HG03460 (cell line): Measurements from ENCODE around the gene MGST2.
"Not testable (repeated sequence)": the region's sequence is repeated elsewhere in the genome, so short reads cannot be mapped to it uniquely, and the experiment has no call there.

Experiments
- ATAC-seq: cut with Tn5 transposase; IDR thresholded peaks from one replicate; pipeline ENCODE4 v1.9.1; 2021; ENCODE audit not compliant: unreplicated experiment

MGST2 gene

GRCh38 chr4:139665690-139666529 is at the start of gene MGST2:
TSS of gene MGST2 (plus strand) at chr4:139665819. CDS start at chr4:139666020, 201 bp downstream.
- peak; percentile 88 for ATAC-seq

- ATAC-seq, result no peak
These were observed 47.7 kb upstream of the MGST2 start for GRCh38 chr4:139617702-139618490.

GRCh38 chr4:139619644-139620043 is 46.0 kb upstream of the MGST2 start:
- ATAC-seq, result no peak

- no peak for ATAC-seq
These were observed 42.7 kb upstream of the MGST2 start for GRCh38 chr4:139622901-139623381.

- no peak for ATAC-seq
These were observed 41.1 kb upstream of the MGST2 start for GRCh38 chr4:139624441-139625092.

- no peak for ATAC-seq
These were observed 40.5 kb upstream of the MGST2 start for GRCh38 chr4:139625093-139625455.

GRCh38 chr4:139625482-139625881 is 40.1 kb upstream of the MGST2 start:
- no peak for ATAC-seq

GRCh38 chr4:139628184-139629012 is 37.2 kb upstream of the MGST2 start:
- ATAC-seq, result no peak

- no peak for ATAC-seq
These were observed 36.0 kb upstream of the MGST2 start for GRCh38 chr4:139629436-139630125.

GRCh38 chr4:139630126-139630495 is 35.5 kb upstream of the MGST2 start:
- no peak for ATAC-seq

- no peak for ATAC-seq
These were observed 34.6 kb upstream of the MGST2 start for GRCh38 chr4:139630991-139631390.

- ATAC-seq, result no peak
These were observed 33.8 kb upstream of the MGST2 start for GRCh38 chr4:139631791-139632190.

- ATAC-seq, result not testable (repeated sequence)
These were observed 32.9 kb upstream of the MGST2 start for GRCh38 chr4:139632739-139633138.

- no peak for ATAC-seq
These were observed 32.4 kb upstream of the MGST2 start for GRCh38 chr4:139633195-139633594.

GRCh38 chr4:139633661-139634060 is 32.0 kb upstream of the MGST2 start:
- no peak for ATAC-seq

GRCh38 chr4:139635966-139636365 is 29.7 kb upstream of the MGST2 start:
- ATAC-seq, result no peak

GRCh38 chr4:139638306-139638705 is 27.3 kb upstream of the MGST2 start:
- ATAC-seq, result not testable (repeated sequence)

GRCh38 chr4:139639654-139640053 is 26.0 kb upstream of the MGST2 start:
- no peak for ATAC-seq

- ATAC-seq, result no peak
These were observed 24.4 kb upstream of the MGST2 start for GRCh38 chr4:139641218-139641617.

- no peak for ATAC-seq
These were observed 23.3 kb upstream of the MGST2 start for GRCh38 chr4:139642364-139642763.
